Keratinocyte (primary cell): ENCODE measurements around the gene SSTR3. TPM values are rescaled to one million over a fixed set of nuclear protein-coding genes. Genes with fewer than 3 reads are reported as not detected.

Experiments
- DNase-seq: peaks from one replicate; pipeline ENCODE4 v3.0.0-alpha.2; 2011; ENCODE audit warnings: low read depth, missing footprints, low spot score
- FAIRE-seq: peaks from 2 replicates; lab custom pipeline; 2011; peaks lifted over from hg19 to GRCh38; lab: Jason Lieb, UNC
- H2AFZ ChIP-seq: 2 replicates; pipeline ENCODE4 v1.6.0; 2012; ENCODE audit warnings: low read length, control low read depth, inconsistent platforms; ENCODE audit not compliant: control insufficient read depth
- H3K27ac ChIP-seq: 2 replicates; pipeline ENCODE4 v1.5.1; 2011; ENCODE audit warnings: low read length; ENCODE audit not compliant: control insufficient read depth, insufficient read depth
- H3K27me3 ChIP-seq: 3 replicates; pipeline ENCODE4 v1.6.0; 2011; ENCODE audit warnings: low read length; ENCODE audit not compliant: control insufficient read depth, insufficient read depth; ENCODE audit errors: extremely low read depth
- H3K36me3 ChIP-seq, 2 experiments: 2 replicates in 1 of 2; 3 replicates in 1 of 2; pipeline ENCODE4 v1.5.1; 2011; ENCODE audit warnings: low read length in 2 of 2, mild to moderate bottlenecking in 1 of 2; ENCODE audit not compliant: control insufficient read depth in 2 of 2, insufficient read depth in 2 of 2; ENCODE audit errors: extremely low read depth in 1 of 2
- H3K4me1 ChIP-seq: 3 replicates; pipeline ENCODE4 v1.5.1; 2011; ENCODE audit warnings: low read length; ENCODE audit not compliant: control insufficient read depth, insufficient read depth; ENCODE audit errors: extremely low read depth
- H3K4me2 ChIP-seq: 3 replicates; pipeline ENCODE4 v1.6.0; 2011; ENCODE audit warnings: low read depth, low read length; ENCODE audit not compliant: control insufficient read depth, insufficient read depth; ENCODE audit errors: extremely low read depth
- H3K4me3 ChIP-seq, 3 experiments: fragments of 200-600 bp in 1 of 3; sonication (generic) in 1 of 3; 2 replicates in 2 of 3; 3 replicates in 1 of 3; pipeline ENCODE4 v1.5.1; 2011 to 2016; ENCODE audit warnings: low read length in 3 of 3, mild to moderate bottlenecking in 3 of 3, control low read depth in 2 of 3, inconsistent platforms in 1 of 3, low read depth in 1 of 3, mixed read lengths in 1 of 3, mixed run types in 1 of 3, moderate library complexity in 1 of 3; ENCODE audit not compliant: control insufficient read depth in 2 of 3, insufficient read depth in 2 of 3; ENCODE audit errors: extremely low read depth in 1 of 3
- H3K79me2 ChIP-seq: 2 replicates; pipeline ENCODE4 v1.6.0; 2012; ENCODE audit warnings: low read length; ENCODE audit not compliant: control insufficient read depth, insufficient read depth
- H3K9ac ChIP-seq: 3 replicates; pipeline ENCODE4 v1.6.0; 2011; ENCODE audit warnings: low read length; ENCODE audit not compliant: control insufficient read depth, insufficient read depth; ENCODE audit errors: extremely low read depth
- H3K9me1 ChIP-seq: 3 replicates; pipeline ENCODE4 v1.6.0; 2011; ENCODE audit warnings: low read length; ENCODE audit not compliant: control insufficient read depth, insufficient read depth; ENCODE audit errors: extremely low read depth
- H3K9me3 ChIP-seq: 2 replicates; pipeline ENCODE4 v1.5.1; 2012; ENCODE audit warnings: low read depth, low read length; ENCODE audit not compliant: control insufficient read depth
- H4K20me1 ChIP-seq: 3 replicates; pipeline ENCODE4 v1.6.0; 2011; ENCODE audit warnings: low read length; ENCODE audit not compliant: control insufficient read depth, insufficient read depth; ENCODE audit errors: extremely low read depth
- EZH2 ChIP-seq: IDR thresholded peaks from one replicate; pipeline ENCODE4 v1.6.1; 2012; ENCODE audit warnings: inconsistent platforms, mild to moderate bottlenecking, low read length, moderate library complexity
- dilution Hi-C: fragments of 300-500 bp; cut with MboI; formaldehyde crosslinking; loops from one replicate; pipeline ENCODE4 v1.7.0; 2020; ENCODE audit warnings: low sequenced_read_pairs; ENCODE audit not compliant: extremely low pct_ligation_motif_present
- polyA plus RNA-seq, 5 experiments: library from polyadenylated mRNA; depleted of rRNA in 3 of 5; stranded (reverse) in 3 of 5; stranded (forward) in 1 of 5; unstranded in 1 of 5; fragments of >200 nt; gene quantifications; 1 replicate in 1 of 5; 2 replicates in 3 of 5; 3 replicates in 1 of 5; pipeline versions ENCODE4 v1.2.1 to v1.2.3, GENCODE V29; 2011 to 2012; ENCODE audit warnings: missing spikeins in 2 of 5, low read depth in 1 of 5, low replicate concordance in 1 of 5
- TF ChIP-seq, protein P1 (sequence below), 3 experiments: IDR thresholded peaks in 1 of 3; conservative IDR thresholded peaks in 1 of 3; optimal IDR thresholded peaks in 1 of 3; 2 replicates in 2 of 3; 3 replicates in 1 of 3; pipeline versions ENCODE3 to v1.5.1; 2011; ENCODE audit warnings: low read length in 3 of 3, mild to moderate bottlenecking in 3 of 3, moderate library complexity in 2 of 3, control low read depth in 1 of 3, inconsistent platforms in 1 of 3; ENCODE audit not compliant: insufficient read depth in 2 of 3; ENCODE audit errors: extremely low read depth in 1 of 3

The SSTR3 gene
- polyA plus RNA-seq, 1 donor (not counting 4 experiments of a cell fraction or from before 2014, with no cell fraction given) = not detected

DNA sequence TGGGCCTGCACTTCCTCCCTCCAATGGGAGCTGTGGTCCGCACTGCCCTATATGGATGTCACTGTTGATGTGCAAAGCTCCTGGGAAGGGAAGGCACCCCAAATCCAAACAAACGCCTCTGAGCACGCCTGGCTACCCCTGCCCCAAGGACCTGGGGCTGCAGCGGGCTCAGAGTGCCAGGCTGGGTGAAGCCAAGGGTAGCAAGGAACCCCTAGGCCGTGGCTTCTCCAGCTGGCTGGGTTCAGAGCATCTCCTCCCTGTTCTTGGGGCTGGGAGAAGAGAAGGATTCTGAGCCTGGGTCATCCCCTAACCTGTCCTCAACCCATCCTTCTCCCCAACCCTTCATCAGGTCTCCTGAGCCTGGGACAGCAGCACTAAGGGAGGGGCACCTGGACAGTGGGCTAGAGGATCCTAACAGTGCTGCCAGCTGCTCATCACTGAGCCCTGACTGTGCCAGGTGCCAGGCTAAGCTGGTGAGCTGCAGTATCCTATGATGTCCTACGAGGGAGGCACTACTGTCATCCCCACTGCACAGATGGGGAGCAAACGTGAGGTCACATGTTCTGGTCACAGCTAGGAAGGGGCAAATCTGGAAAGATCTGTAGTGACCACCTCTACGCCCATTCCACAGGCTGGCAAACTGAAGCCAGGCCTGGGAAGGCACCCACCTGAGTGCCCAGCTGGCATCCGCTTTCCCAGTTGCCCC lies 3.0 kb downstream of the SSTR3 start:
- Histone ChIP-seq H3K4me2 (no peak overlapping the region), H3K27ac (no peak overlapping the region), H3K4me3 (no peak overlapping the region), H3K4me1 (no peaks in the 10 kb centered on the region), H3K9ac (no peak overlapping the region), H4K20me1 (no peaks in the 10 kb centered on the region), H2AFZ (no peak overlapping the region), H3K9me1 (no peaks in the 10 kb centered on the region), H3K79me2 (no peaks in the 10 kb centered on the region), H3K9me3 (no peaks in the 10 kb centered on the region), H3K36me3 (no peaks in the 10 kb centered on the region), H3K27me3 (peaks cover 31% of the 10 kb centered on the region)
- TF ChIP-seq, protein P1, sequence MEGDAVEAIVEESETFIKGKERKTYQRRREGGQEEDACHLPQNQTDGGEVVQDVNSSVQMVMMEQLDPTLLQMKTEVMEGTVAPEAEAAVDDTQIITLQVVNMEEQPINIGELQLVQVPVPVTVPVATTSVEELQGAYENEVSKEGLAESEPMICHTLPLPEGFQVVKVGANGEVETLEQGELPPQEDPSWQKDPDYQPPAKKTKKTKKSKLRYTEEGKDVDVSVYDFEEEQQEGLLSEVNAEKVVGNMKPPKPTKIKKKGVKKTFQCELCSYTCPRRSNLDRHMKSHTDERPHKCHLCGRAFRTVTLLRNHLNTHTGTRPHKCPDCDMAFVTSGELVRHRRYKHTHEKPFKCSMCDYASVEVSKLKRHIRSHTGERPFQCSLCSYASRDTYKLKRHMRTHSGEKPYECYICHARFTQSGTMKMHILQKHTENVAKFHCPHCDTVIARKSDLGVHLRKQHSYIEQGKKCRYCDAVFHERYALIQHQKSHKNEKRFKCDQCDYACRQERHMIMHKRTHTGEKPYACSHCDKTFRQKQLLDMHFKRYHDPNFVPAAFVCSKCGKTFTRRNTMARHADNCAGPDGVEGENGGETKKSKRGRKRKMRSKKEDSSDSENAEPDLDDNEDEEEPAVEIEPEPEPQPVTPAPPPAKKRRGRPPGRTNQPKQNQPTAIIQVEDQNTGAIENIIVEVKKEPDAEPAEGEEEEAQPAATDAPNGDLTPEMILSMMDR (optimal IDR thresholded peaks at IDR 0.05 in 1 of 3, IDR thresholded peaks at IDR 0.05 in 1 of 3, conservative IDR thresholded peaks at IDR 0.05 in 1 of 3; ENCODE audit: extremely low read depth in 1 of 3, insufficient read depth in 2 of 3, low read length in 3 of 3) = no peak
- no peak for TF ChIP-seq EZH2
- dilution Hi-C loops = no loop called here
- no peak for FAIRE-seq
- DNase-seq = no peak

DNA sequence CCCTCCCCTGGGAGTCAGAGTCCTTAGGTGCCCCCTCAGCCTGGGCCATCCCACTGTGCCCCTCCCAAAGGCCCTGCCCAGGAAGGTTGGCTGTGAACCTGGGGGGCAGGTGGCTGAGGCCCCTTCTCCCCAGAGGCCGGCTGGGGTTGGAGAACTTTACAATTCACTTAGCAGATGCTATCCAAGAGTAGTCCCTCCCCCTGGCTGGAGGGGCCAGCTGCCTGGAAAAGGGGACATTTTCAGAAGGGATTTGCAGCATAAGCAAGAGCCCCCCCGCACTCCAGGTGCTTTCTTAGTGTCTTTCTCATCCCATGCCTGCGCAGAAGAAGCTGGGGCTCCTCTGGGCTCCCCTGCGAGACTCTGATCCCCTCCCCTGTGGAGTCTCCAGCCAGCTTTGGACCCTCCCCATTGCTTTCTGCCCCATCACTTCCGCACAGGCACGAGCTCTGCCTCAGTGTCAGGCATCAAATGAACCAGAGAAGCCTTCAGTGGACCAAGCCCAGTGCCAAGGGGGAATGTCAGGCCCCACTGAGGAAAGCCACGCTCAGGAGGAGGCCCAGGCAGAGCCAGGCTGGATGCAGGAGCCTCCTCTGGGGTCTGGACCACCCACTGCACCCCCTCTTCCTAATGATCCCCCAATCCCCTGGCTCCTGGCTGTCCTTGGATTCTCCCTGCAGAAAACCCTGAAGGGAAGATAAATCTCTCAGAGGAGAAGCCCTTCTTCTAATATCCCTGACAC lies 3.7 kb downstream of the SSTR3 start:
- H3K27me3 ChIP-seq = peaks cover 28% of the 10 kb centered on the region
- H3K9me1 ChIP-seq = no peaks in the 10 kb centered on the region
- no peaks in the 10 kb centered on the region for H3K4me1 ChIP-seq
- H3K4me2 ChIP-seq = no peak overlapping the region
- H3K36me3 ChIP-seq = no peaks in the 10 kb centered on the region
- H3K9ac ChIP-seq = no peak overlapping the region
- dilution Hi-C loops = no loop called here
- no peak for DNase-seq
- H3K4me3 ChIP-seq = no peak overlapping the region
- H3K9me3 ChIP-seq = no peaks in the 10 kb centered on the region
- H3K79me2 ChIP-seq = no peaks in the 10 kb centered on the region
- no peak overlapping the region for H3K27ac ChIP-seq
- no peak for TF ChIP-seq EZH2
- TF ChIP-seq, protein P1 (optimal IDR thresholded peaks at IDR 0.05 in 1 of 3, IDR thresholded peaks at IDR 0.05 in 1 of 3, conservative IDR thresholded peaks at IDR 0.05 in 1 of 3; ENCODE audit: extremely low read depth in 1 of 3, insufficient read depth in 2 of 3, low read length in 3 of 3) = no peak
- H4K20me1 ChIP-seq = no peaks in the 10 kb centered on the region
- H2AFZ ChIP-seq = no peak overlapping the region
- FAIRE-seq = no peak
